Breast epithelium (tissue), 4 donors: Measurements from ENCODE around the gene GPAM. TPM values are rescaled to one million over a fixed set of nuclear protein-coding genes. Genes with fewer than 3 reads are reported as not detected.

ENCODE experiments used
- DNase-seq, 2 donors: peaks; one replicate each; pipeline ENCODE4 v3.0.0-alpha.2; 2019; ENCODE audit warnings: low spot score in 2 of 2
- H3K27ac ChIP-seq, 2 donors: fragments of 200-600 bp; sonication (generic) in 1 of 2; one replicate each; pipeline ENCODE4 v1.5.1; 2016 to 2019; ENCODE audit warnings: mild to moderate bottlenecking in 1 of 2
- H3K27me3 ChIP-seq, 2 donors: fragments of 200-600 bp; sonication (generic) in 1 of 2; one replicate each; pipeline versions ENCODE4 v1.5.1 to v1.6.0; 2017 to 2019; ENCODE audit warnings: control low read depth in 1 of 2, mild to moderate bottlenecking in 1 of 2
- H3K36me3 ChIP-seq: fragments of 200-600 bp; one replicate; pipeline ENCODE4 v1.5.1; 2019
- H3K4me1 ChIP-seq, 2 donors: fragments of 200-600 bp; sonication (generic); one replicate each; pipeline ENCODE4 v1.5.1; 2016 to 2019; ENCODE audit warnings: control low read depth in 1 of 2
- H3K4me3 ChIP-seq, 3 donors: fragments of 200-600 bp; sonication (generic); 1 replicate in 2 of 3; 2 replicates in 1 of 3; pipeline ENCODE4 v1.5.1; 2016 to 2019; ENCODE audit warnings: mild to moderate bottlenecking in 3 of 3, moderate library complexity in 2 of 3
- H3K9me3 ChIP-seq, 2 donors: fragments of 200-600 bp; sonication (generic) in 1 of 2; one replicate each; pipeline ENCODE4 v1.5.1; 2016 to 2019; ENCODE audit warnings: control low read depth in 1 of 2
- CTCF ChIP-seq, 3 donors: fragments of 450-650 bp; IDR thresholded peaks; one replicate each; pipeline ENCODE4 v1.5.1; 2016 to 2017; ENCODE audit warnings: antibody characterized with exemption in 3 of 3, mild to moderate bottlenecking in 3 of 3, moderate library complexity in 3 of 3
- POLR2A ChIP-seq: fragments of 450-650 bp; IDR thresholded peaks from one replicate; pipeline ENCODE4 v1.6.1; 2016; ENCODE audit warnings: antibody characterized with exemption, mild to moderate bottlenecking, moderate library complexity
- POLR2AphosphoS5 ChIP-seq, 3 donors: sonication (generic); formaldehyde crosslinking; IDR thresholded peaks; one replicate each; pipeline ENCODE4 v1.6.1; 2017; ENCODE audit warnings: antibody characterized with exemption in 3 of 3
- intact Hi-C: fragments of 100-400 bp; cut with DNase I; formaldehyde crosslinking; loops from one replicate; pipeline ENCODE4 v1.15.1; 2023; ENCODE audit warnings: low total_unique reads
- total RNA-seq, 3 donors: library from RNA; depleted of rRNA; stranded (reverse); fragments of >200 nt; gene quantifications; one replicate each; pipeline ENCODE4 v1.1.0, GENCODE V29; 2016

Gene GPAM
- total RNA-seq, 3 donors from 2014 or later, result 13.4 to 462 (median 26.3) TPM

DNA sequence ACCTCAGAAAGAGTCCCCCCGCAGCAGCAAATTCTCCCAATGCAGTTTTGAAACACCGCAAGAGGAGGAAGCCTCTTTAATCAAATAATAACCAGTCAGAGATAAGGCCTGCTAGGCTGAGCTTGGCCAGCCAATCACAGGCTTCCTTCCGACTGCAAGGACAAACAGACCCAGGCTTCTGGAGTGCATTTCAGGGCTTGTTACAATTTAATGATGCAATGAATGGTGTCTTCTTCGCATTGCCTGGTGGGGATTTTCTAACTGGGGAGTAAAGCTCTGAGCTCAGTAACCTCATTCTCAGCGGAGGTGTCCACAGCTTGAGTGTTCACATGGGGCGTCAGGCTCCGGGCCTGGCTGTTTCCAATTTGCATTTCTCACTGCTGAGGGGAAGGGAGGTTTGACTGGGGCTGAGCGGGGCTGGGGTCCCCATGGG, 31.8 kb upstream of the GPAM start:
- no peak overlapping the region for H3K4me3 ChIP-seq

GRCh38 chr10:112214298-112214926, 30.8 kb upstream of the GPAM start:
- no peak for DNase-seq
- no peaks in the 10 kb centered on the region for H3K36me3 ChIP-seq
- no peak overlapping the region for H3K27ac ChIP-seq
- no peaks in the 10 kb centered on the region for H3K9me3 ChIP-seq
- intact Hi-C loops, result no loop called here
- no peaks in the 10 kb centered on the region for H3K4me1 ChIP-seq
- no peak overlapping the region for H3K4me3 ChIP-seq
- TF ChIP-seq POLR2AphosphoS5 (IDR thresholded peaks at IDR 0.05), result no peak
- TF ChIP-seq CTCF (IDR thresholded peaks at IDR 0.05), result no peak
- no peak for TF ChIP-seq POLR2A
- H3K27me3 ChIP-seq, result no peaks in the 10 kb centered on the region

More for the DNA sequence above, 31.8 kb upstream of the GPAM start:
- DNase-seq, result no peak
- Histone ChIP-seq H3K4me1 (no peaks in the 10 kb centered on the region), H3K36me3 (no peaks in the 10 kb centered on the region), H3K27me3 (no peaks in the 10 kb centered on the region), H3K27ac (no peak overlapping the region), H3K9me3 (no peaks in the 10 kb centered on the region)
- intact Hi-C loops, result no loop called here
- no peak for TF ChIP-seq POLR2A
- no peak for TF ChIP-seq POLR2AphosphoS5 (IDR thresholded peaks at IDR 0.05)
- no peak for TF ChIP-seq CTCF (IDR thresholded peaks at IDR 0.05)

- no peak for DNase-seq
- Histone ChIP-seq H3K27me3 (no peaks in the 10 kb centered on the region), H3K27ac (no peak overlapping the region), H3K4me1 (no peaks in the 10 kb centered on the region), H3K36me3 (no peaks in the 10 kb centered on the region), H3K4me3 (no peak overlapping the region), H3K9me3 (no peaks in the 10 kb centered on the region)
- no peak for TF ChIP-seq CTCF (IDR thresholded peaks at IDR 0.05)
- TF ChIP-seq POLR2A, result no peak
- no peak for TF ChIP-seq POLR2AphosphoS5 (IDR thresholded peaks at IDR 0.05)
- intact Hi-C loops, result no loop called here
These were observed 30.3 kb upstream of the GPAM start for GRCh38 chr10:112213836-112214235.

DNA sequence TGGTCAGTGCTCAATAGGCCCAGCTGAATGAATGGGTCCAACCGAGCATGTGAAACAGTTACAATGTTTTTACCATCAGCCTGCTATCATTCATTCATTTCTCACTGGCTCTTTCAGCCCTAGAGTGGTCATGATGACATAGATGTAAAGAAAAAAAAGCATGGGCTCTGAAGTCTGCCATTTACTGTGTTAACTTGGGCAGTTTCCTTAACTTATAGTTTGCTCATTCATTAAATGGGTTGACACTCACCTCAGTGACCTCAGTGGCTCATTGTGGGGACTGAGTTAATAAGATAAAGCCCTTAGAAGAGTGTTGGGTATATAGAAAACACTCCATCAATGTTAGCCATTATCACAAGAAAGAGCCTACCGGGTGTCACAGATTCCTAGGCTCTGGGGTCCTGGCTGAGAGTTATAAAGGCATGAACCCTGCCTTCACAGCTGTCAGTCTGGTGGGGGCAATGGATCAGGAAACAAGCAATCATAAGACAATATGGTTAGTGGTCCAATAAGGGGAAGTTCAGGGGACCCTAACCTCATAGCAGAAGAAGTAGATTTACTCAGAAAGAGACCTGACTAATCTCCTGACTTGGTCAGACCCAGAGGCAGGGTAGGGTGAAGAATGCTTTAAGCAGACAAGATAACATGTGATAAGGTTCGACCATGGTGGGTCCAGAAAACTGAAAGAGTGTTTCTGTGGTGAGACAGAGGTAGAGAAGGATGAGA, 29.7 kb upstream of the GPAM start:
- no peak for DNase-seq
- Histone ChIP-seq H3K4me1 (no peaks in the 10 kb centered on the region), H3K27me3 (no peaks in the 10 kb centered on the region), H3K4me3 (no peak overlapping the region), H3K9me3 (no peaks in the 10 kb centered on the region), H3K27ac (no peak overlapping the region), H3K36me3 (no peaks in the 10 kb centered on the region)
- TF ChIP-seq POLR2AphosphoS5 (IDR thresholded peaks at IDR 0.05) (no peak), POLR2A (no peak), CTCF (IDR thresholded peaks at IDR 0.05) (no peak)
- intact Hi-C loops, result no loop called here

GRCh38 chr10:112210666-112211065, 27.1 kb upstream of the GPAM start:
- H3K4me3 ChIP-seq, result no peak overlapping the region
- H3K36me3 ChIP-seq, result no peaks in the 10 kb centered on the region
- no peaks in the 10 kb centered on the region for H3K27me3 ChIP-seq
- TF ChIP-seq CTCF (IDR thresholded peaks at IDR 0.05), result no peak
- no peak for TF ChIP-seq POLR2AphosphoS5 (IDR thresholded peaks at IDR 0.05)
- intact Hi-C loops, result no loop called here
- DNase-seq, result no peak
- no peaks in the 10 kb centered on the region for H3K4me1 ChIP-seq
- no peaks in the 10 kb centered on the region for H3K9me3 ChIP-seq
- H3K27ac ChIP-seq, result no peak overlapping the region
